Measurements from ENCODE around the gene ASPM. TPM values are rescaled to one million over a fixed set of nuclear protein-coding genes. Genes with fewer than 3 reads are reported as not detected.
A peak's percentile ranks its signal among the peaks of the same experiment; 100 is the strongest.

ASPM gene
- total and polyA plus RNA-seq, 12 donors: 0.04 to 4.0 (median 0.40) TPM

DNA sequence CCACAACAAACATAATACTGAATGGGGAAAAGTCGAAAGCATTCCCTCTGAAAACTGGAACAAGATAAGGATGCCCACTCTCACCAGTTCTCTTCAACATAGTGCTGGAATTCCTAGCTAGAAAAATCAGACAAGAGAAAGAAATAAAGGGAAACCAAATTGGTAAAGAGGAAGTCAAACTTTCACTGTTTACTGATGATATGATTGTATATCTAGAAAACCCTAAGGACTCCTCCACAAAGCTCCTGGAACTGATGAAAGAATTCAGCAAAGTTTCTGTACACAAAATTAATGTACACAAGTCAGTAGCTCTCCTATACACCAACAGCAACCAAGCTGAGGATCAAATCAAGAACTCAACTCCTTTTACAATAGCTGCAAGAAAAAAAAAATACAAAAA is 72.5 kb downstream of the ASPM start:
- no peaks in the 10 kb centered on the region for H3K36me3 ChIP-seq
- no peaks in the 10 kb centered on the region for H3K27me3 ChIP-seq
- intact Hi-C loops (cut with DNase I): no loop called here
- H3K27ac ChIP-seq: no peak overlapping the region
- no peak for ATAC-seq
- TF ChIP-seq, protein P1, sequence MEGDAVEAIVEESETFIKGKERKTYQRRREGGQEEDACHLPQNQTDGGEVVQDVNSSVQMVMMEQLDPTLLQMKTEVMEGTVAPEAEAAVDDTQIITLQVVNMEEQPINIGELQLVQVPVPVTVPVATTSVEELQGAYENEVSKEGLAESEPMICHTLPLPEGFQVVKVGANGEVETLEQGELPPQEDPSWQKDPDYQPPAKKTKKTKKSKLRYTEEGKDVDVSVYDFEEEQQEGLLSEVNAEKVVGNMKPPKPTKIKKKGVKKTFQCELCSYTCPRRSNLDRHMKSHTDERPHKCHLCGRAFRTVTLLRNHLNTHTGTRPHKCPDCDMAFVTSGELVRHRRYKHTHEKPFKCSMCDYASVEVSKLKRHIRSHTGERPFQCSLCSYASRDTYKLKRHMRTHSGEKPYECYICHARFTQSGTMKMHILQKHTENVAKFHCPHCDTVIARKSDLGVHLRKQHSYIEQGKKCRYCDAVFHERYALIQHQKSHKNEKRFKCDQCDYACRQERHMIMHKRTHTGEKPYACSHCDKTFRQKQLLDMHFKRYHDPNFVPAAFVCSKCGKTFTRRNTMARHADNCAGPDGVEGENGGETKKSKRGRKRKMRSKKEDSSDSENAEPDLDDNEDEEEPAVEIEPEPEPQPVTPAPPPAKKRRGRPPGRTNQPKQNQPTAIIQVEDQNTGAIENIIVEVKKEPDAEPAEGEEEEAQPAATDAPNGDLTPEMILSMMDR (IDR thresholded peaks at IDR 0.05): no peak
- peaks cover 0 to 14% (median 0%) of the 10 kb centered on the region in 11 donors for H3K9me3 ChIP-seq
- H3K4me3 ChIP-seq: no peak overlapping the region
- H3K4me1 ChIP-seq: no peaks in the 10 kb centered on the region
- no peak for DNase-seq
- WGBS, 2 donors: 82 to 88% methylated on average over 1 of the region's 1 CpG

DNA sequence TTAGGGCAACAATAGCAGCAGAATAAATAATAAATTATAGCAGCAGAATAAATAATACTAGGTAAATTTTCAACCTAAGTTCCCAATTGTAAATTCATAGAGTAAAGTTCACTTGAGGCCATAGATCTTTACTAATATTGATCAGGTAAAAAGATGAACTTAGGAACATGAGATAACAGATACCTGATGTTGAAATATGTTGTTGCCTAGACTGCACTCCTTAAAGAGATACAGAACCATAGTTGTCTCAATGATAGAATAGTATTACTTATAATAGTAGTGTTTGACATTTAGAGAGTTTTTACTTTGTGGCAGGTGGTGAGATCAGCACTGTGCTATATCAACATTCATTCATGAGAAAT is 79.0 kb downstream of the ASPM start:
- intact Hi-C loops (cut with DNase I): no loop called here
- Histone ChIP-seq H3K27me3 (no peaks in the 10 kb centered on the region), H3K4me3 (no peak overlapping the region), H3K36me3 (no peaks in the 10 kb centered on the region), H3K4me1 (no peaks in the 10 kb centered on the region), H3K27ac (no peak overlapping the region), H3K9me3 (peaks cover 0 to 14% (median 0%) of the 10 kb centered on the region in 11 donors)
- DNase-seq (no peak), ATAC-seq (no peak)
- TF ChIP-seq, protein P1 (IDR thresholded peaks at IDR 0.05): no peak

DNA sequence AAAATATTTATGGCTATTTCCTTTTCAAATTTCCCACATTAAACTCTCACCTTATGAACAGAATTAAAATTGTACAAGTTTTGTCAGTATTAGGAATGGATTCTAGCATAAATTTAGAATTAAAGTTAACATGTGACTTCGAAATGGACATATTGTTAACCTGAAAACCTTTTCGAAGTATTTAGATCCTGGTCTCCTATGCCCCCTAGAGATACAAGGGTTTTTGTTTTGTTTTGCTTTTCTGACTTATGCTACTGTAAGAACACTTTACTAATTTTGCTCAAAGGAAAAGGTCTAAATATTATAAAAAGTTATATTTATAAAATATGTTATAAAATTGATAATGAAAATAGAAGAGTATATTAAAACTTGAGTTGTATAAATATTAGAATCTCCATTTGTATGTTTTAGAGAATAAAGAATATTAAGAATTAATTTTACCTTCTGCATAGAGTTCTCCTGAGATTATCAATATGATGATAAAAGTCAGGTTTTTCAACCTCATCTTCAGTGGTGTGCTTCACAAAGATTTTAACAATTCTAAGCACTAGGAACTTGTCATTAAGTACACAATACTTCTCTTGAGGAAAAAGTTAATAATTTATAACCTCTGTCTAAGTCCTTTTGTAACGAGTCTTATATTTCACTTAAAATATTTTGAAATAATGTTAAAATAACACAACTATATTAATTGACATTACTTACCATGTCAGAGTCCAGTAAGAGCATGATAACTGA is 79.6 kb downstream of the ASPM start, which contains the start of gene F13B:
Gene F13B (minus strand): TSS at position 542 of the 738 bp plus-strand sequence. CDS start 37 bp downstream, at position 505.
- intact Hi-C loops (cut with DNase I): no loop called here
- no peak for ATAC-seq
- WGBS, 2 donors: 78 to 88% methylated on average over 3 of the region's 3 CpGs
- Histone ChIP-seq H3K4me1 (no peaks in the 10 kb centered on the region), H3K36me3 (no peaks in the 10 kb centered on the region), H3K4me3 (no peak within 1 kb of the TSS), H3K9me3 (peaks cover 0 to 14% (median 0%) of the 10 kb centered on the region in 11 donors), H3K27me3 (no peaks in the 10 kb centered on the region), H3K27ac (no peak within 1 kb of the TSS)
- TF ChIP-seq, protein P1 (IDR thresholded peaks at IDR 0.05): peak in 1 of 9 donors; percentile 7
- DNase-seq: no peak

DNA sequence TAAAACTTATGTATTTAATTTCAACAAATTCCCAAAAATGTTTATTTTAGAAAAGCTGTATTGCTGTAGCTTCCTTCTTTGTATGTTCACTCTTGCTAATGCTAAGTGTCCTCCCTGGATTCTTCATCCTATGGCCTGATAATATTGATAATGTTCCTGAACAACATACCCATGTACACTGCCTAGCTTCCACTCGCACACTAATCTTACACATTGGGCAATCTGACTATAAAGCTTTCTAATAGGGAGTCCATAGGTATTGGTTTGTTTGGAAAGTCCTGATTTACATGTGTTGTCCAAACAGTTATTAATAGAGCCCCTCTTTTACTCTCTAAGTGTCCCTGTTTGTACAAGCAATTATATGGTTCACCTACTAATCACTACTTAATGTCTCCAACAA is 80.2 kb downstream of the ASPM start:
- Histone ChIP-seq H3K4me3 (no peak overlapping the region), H3K9me3 (peaks cover 0 to 14% (median 0%) of the 10 kb centered on the region in 11 donors), H3K4me1 (no peaks in the 10 kb centered on the region), H3K36me3 (no peaks in the 10 kb centered on the region), H3K27ac (no peak overlapping the region), H3K27me3 (no peaks in the 10 kb centered on the region)
- TF ChIP-seq, protein P1 (IDR thresholded peaks at IDR 0.05): no peak
- intact Hi-C loops (cut with DNase I): no loop called here
- 93 to 94% methylated on average over 1 of the region's 1 CpG for WGBS, 2 donors
- no peak for DNase-seq
- ATAC-seq: no peak

Measured in heart right ventricle (tissue), 16 donors.